SK-N-SH treated with all-trans-retinoic acid at 6 μM for 48 hours (cell line): ENCODE data around the gene RPGRIP1.

ENCODE experiments used
- ATAC-seq: fragments of 200-7000 bp; cut with Tn5 transposase; 3 replicates; pipeline ENCODE4 v1.9.1; 2020; ENCODE audit warnings: mild to moderate bottlenecking, moderate library complexity
- ARNTL ChIP-seq: fragments of 450-650 bp; formaldehyde crosslinking; IDR thresholded peaks from 2 replicates; pipeline ENCODE4 v1.5.0; 2020; ENCODE audit warnings: low read depth, mild to moderate bottlenecking, moderate library complexity, borderline replicate concordance
- BACH2 ChIP-seq: fragments of 250-450 bp; sonication (Bioruptor Pico); IDR thresholded peaks from 2 replicates; pipeline ENCODE4 v1.9.0; 2021; ENCODE audit warnings: mild to moderate bottlenecking, borderline replicate concordance
- CSDC2 ChIP-seq: fragments of 250-450 bp; sonication (Bioruptor Pico); IDR thresholded peaks from 2 replicates; pipeline ENCODE4 v1.5.0; 2020; ENCODE audit warnings: mild to moderate bottlenecking, moderate library complexity
- ESRRG ChIP-seq: fragments of 250-450 bp; sonication (Bioruptor Pico); IDR thresholded peaks from 2 replicates; pipeline ENCODE4 v1.6.1; 2021; ENCODE audit warnings: mild to moderate bottlenecking
- GLIS3 ChIP-seq: fragments of 250-450 bp; sonication (Bioruptor Pico); IDR thresholded peaks from 2 replicates; pipeline ENCODE4 v1.5.0; 2020; ENCODE audit warnings: mild to moderate bottlenecking, moderate library complexity
- ISL1 ChIP-seq: fragments of 250-450 bp; sonication (Bioruptor Pico); IDR thresholded peaks from 2 replicates; pipeline ENCODE4 v2.1.2; 2022; ENCODE audit warnings: mild to moderate bottlenecking, moderate library complexity
- OSR1 ChIP-seq: fragments of 250-450 bp; sonication (Bioruptor Pico); IDR thresholded peaks from 2 replicates; pipeline ENCODE4 v1.8.0; 2022; ENCODE audit warnings: moderate library complexity, mild to moderate bottlenecking, inconsistent platforms
- PATZ1 ChIP-seq: fragments of 250-450 bp; sonication (Bioruptor Pico); IDR thresholded peaks from 2 replicates; pipeline ENCODE4 v1.8.0; 2020; ENCODE audit warnings: mild to moderate bottlenecking, moderate library complexity, borderline replicate concordance
- RARB ChIP-seq: fragments of 250-450 bp; sonication (Bioruptor Pico); IDR thresholded peaks from 2 replicates; pipeline ENCODE4 v1.8.0; 2021; ENCODE audit warnings: mild to moderate bottlenecking, moderate library complexity
- SNAI2 ChIP-seq: fragments of 250-450 bp; sonication (Bioruptor Pico); IDR thresholded peaks from 2 replicates; pipeline ENCODE4 v1.5.0; 2020; ENCODE audit warnings: mild to moderate bottlenecking, moderate library complexity
- TCF4 ChIP-seq: fragments of 250-450 bp; sonication (Bioruptor Pico); IDR thresholded peaks from 2 replicates; pipeline ENCODE4 v1.8.0; 2021; ENCODE audit warnings: mild to moderate bottlenecking, moderate library complexity, borderline replicate concordance
- TSHZ2 ChIP-seq: fragments of 250-450 bp; sonication (Bioruptor Pico); IDR thresholded peaks from 2 replicates; pipeline ENCODE4 v1.5.0; 2020; ENCODE audit warnings: mild to moderate bottlenecking, moderate library complexity
- ZC3H10 ChIP-seq: fragments of 250-450 bp; sonication (Bioruptor Pico); IDR thresholded peaks from 2 replicates; pipeline ENCODE4 v1.5.1; 2021; ENCODE audit warnings: mild to moderate bottlenecking, moderate library complexity
- ZFP3 ChIP-seq: fragments of 250-450 bp; sonication (Bioruptor Pico); IDR thresholded peaks from 2 replicates; pipeline ENCODE4 v1.5.0; 2020; ENCODE audit warnings: mild to moderate bottlenecking, moderate library complexity
- ZFP30 ChIP-seq: fragments of 450-650 bp; formaldehyde crosslinking; IDR thresholded peaks from 2 replicates; pipeline ENCODE4 v1.5.0; 2022; ENCODE audit warnings: mild to moderate bottlenecking, moderate library complexity
- ZNF565 ChIP-seq: fragments of 450-650 bp; formaldehyde crosslinking; conservative IDR thresholded peaks from 2 replicates; pipeline ENCODE4 v1.5.0; 2020; ENCODE audit warnings: low read depth, mild to moderate bottlenecking, moderate library complexity
- TF ChIP-seq, protein P1 (sequence below): fragments of 250-450 bp; sonication (Bioruptor Pico); IDR thresholded peaks from 2 replicates; pipeline ENCODE4 v1.5.1; 2020; ENCODE audit warnings: low read depth, mild to moderate bottlenecking, moderate library complexity
- TF ChIP-seq, protein P2 (sequence below): fragments of 250-450 bp; sonication (Bioruptor Pico); IDR thresholded peaks from 2 replicates; pipeline ENCODE4 v1.5.1; 2021; ENCODE audit warnings: mild to moderate bottlenecking, moderate library complexity

RPGRIP1 gene

DNA sequence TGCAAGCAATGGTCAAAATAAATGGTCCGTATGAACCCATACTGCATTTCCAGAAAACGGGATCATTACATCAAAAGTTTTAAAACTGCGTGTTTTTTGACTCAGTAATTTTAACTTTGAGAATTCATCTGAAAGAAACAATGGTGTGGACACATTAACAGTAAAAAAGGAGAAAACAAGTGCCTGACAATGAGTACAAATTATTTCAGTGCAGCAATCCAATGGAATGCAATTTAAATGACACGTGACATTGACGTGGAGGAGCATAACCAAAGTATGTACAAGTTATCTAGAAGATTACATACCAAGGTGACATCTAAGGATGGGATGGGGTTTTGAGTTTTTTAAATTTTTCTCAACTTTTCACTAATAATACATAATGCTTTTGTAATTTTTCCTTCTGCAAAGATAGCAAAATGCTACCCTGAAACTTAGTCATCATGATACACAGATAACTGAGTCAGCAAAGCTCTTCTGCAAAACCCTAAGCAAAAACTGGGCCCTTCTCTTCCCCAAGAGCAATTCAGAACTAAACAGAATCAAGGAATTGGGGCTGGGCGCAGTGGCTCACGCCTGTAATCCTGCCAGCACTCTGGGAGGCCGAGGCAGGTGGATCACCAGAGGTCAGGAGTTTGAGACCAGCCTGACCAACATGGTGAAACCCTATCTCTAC, 31.0 kb upstream of the RPGRIP1 start:
- ATAC-seq, result no peak
- no peak for TF ChIP-seq GLIS3 (CRISPR knock-in tag)
- TF ChIP-seq, protein P1, sequence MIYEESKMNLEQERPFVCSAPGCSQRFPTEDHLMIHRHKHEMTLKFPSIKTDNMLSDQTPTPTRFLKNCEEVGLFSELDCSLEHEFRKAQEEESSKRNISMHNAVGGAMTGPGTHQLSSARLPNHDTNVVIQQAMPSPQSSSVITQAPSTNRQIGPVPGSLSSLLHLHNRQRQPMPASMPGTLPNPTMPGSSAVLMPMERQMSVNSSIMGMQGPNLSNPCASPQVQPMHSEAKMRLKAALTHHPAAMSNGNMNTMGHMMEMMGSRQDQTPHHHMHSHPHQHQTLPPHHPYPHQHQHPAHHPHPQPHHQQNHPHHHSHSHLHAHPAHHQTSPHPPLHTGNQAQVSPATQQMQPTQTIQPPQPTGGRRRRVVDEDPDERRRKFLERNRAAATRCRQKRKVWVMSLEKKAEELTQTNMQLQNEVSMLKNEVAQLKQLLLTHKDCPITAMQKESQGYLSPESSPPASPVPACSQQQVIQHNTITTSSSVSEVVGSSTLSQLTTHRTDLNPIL (CRISPR knock-in tag), result no peak
- no peak for TF ChIP-seq BACH2 (CRISPR knock-in tag)
- TF ChIP-seq ZC3H10 (CRISPR knock-in tag), result no peak
- no peak for TF ChIP-seq TCF4 (CRISPR knock-in tag)
- TF ChIP-seq ZNF565 (CRISPR knock-in tag), result no peak
- TF ChIP-seq ZFP30, result no peak
- TF ChIP-seq ESRRG, result no peak
- no peak for TF ChIP-seq TSHZ2 (CRISPR knock-in tag)
- TF ChIP-seq SNAI2 (CRISPR knock-in tag), result no peak
- TF ChIP-seq PATZ1 (CRISPR knock-in tag), result no peak
- no peak for TF ChIP-seq ZFP3 (CRISPR knock-in tag)

DNA sequence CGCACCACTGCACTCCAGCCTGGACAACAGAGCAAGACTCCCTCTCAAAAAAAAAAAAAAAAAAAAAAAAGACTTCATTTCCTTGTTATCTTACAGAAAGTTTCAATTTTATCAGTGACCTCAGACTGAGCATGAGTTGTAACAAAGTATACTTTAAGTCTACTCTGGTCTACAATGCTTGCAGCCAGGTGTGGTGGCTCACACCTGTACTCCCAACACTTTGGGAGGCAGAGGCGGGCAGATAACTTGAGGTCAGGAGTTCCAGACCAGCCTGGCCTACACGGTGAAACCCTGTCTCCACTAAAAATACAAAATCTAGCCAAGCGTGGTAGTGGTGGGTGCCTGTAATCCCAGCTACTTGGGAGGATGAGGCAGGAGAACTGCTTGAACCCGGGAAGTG, 28.7 kb upstream of the RPGRIP1 start:
- TF ChIP-seq ARNTL, result no peak
- no peak for TF ChIP-seq CSDC2 (CRISPR knock-in tag)
- no peak for TF ChIP-seq ZFP30
- no peak for ATAC-seq

- TF ChIP-seq ARNTL (no peak), ESRRG (no peak), ZFP30 (no peak), TSHZ2 (CRISPR knock-in tag) (no peak), CSDC2 (CRISPR knock-in tag) (no peak), ZFP3 (CRISPR knock-in tag) (no peak), RARB (CRISPR knock-in tag) (no peak), SNAI2 (CRISPR knock-in tag) (no peak), OSR1 (CRISPR knock-in tag) (no peak), PATZ1 (CRISPR knock-in tag) (no peak), ZC3H10 (CRISPR knock-in tag) (no peak), ISL1 (CRISPR knock-in tag) (no peak), BACH2 (CRISPR knock-in tag) (no peak)
- TF ChIP-seq, protein P1 (CRISPR knock-in tag), result no peak
- TF ChIP-seq, protein P2, sequence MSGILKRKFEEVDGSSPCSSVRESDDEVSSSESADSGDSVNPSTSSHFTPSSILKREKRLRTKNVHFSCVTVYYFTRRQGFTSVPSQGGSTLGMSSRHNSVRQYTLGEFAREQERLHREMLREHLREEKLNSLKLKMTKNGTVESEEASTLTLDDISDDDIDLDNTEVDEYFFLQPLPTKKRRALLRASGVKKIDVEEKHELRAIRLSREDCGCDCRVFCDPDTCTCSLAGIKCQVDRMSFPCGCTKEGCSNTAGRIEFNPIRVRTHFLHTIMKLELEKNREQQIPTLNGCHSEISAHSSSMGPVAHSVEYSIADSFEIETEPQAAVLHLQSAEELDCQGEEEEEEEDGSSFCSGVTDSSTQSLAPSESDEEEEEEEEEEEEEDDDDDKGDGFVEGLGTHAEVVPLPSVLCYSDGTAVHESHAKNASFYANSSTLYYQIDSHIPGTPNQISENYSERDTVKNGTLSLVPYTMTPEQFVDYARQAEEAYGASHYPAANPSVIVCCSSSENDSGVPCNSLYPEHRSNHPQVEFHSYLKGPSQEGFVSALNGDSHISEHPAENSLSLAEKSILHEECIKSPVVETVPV, result no peak
- no peak for ATAC-seq
Observed at GRCh38 chr14:21252149-21252548, 27.7 kb upstream of the RPGRIP1 start.
